Measurements from ENCODE around the gene FGF7.

- TF ChIP-seq POLR2A (IDR thresholded peaks at IDR 0.05; ENCODE audit: control extremely low read depth in 1 of 2, low read depth in 2 of 2, low read length in 2 of 2): no peak
- no peak for TF ChIP-seq RXRA (IDR thresholded peaks at IDR 0.05; ENCODE audit: insufficient read depth, low read depth, low read length)
- no peak for TF ChIP-seq JUND (IDR thresholded peaks at IDR 0.05; ENCODE audit: low read length)
- no peak for TF ChIP-seq USF2 (IDR thresholded peaks at IDR 0.05; ENCODE audit: low read length)
- TF ChIP-seq CTCF (IDR thresholded peaks at IDR 0.05; ENCODE audit: control extremely low read depth in 1 of 3, insufficient read depth in 1 of 3, low read depth in 1 of 3, low read length in 3 of 3): no peak
- no peak for TF ChIP-seq MAX (IDR thresholded peaks at IDR 0.05)
- no peak for TF ChIP-seq SP1 (IDR thresholded peaks at IDR 0.05; ENCODE audit: low read depth, low read length)
- no peak for TF ChIP-seq ATF2 (IDR thresholded peaks at IDR 0.05; ENCODE audit: low read length)
- TF ChIP-seq EZH2 (IDR thresholded peaks at IDR 0.05; ENCODE audit: low read depth, low read length, severe bottlenecking): no peak
- no peak for TF ChIP-seq TAF1 (IDR thresholded peaks at IDR 0.05; ENCODE audit: low read depth, low read length)
- no peak for TF ChIP-seq FOSL1 (IDR thresholded peaks at IDR 0.05; ENCODE audit: insufficient read depth, low read depth, low read length)
Measured at GRCh38 chr15:49495993-49496753, 73.1 kb downstream of the FGF7 start.

All from H1 (cell line).